ENCODE measurements around the gene TRAF2. TPM values are rescaled to one million over a fixed set of nuclear protein-coding genes. Genes with fewer than 3 reads are reported as not detected.

Gene TRAF2
- total RNA-seq, 2 donors from 2014 or later, result 5.2 to 30.7 TPM

GRCh38 chr9:136936645-136937170 is 50.4 kb downstream of the TRAF2 start:
- H3K36me3 ChIP-seq (replicated peaks in 1 of 2; ENCODE audit: insufficient read depth in 1 of 2, low read depth in 2 of 2), result peaks cover 14 to 16% of the 10 kb centered on the region in 2 donors
- DNase-seq (no peak), ATAC-seq (no peak)
- intact Hi-C loops (cut with DNase I), result no loop called here
- no peak overlapping the region for H3K4me3 ChIP-seq
- no peaks in the 10 kb centered on the region for H3K4me1 ChIP-seq
- H3K27ac ChIP-seq, result no peak overlapping the region
- WGBS, 2 donors, result 85 to 89% methylated on average over 8 of the region's 8 CpGs
- H3K27me3 ChIP-seq, result no peaks in the 10 kb centered on the region
- no peak for TF ChIP-seq POLR2A (IDR thresholded peaks at IDR 0.05)
- H3K9me3 ChIP-seq, result no peaks in the 10 kb centered on the region

GRCh38 chr9:136937186-136938001 is 51.1 kb downstream of the TRAF2 start:
- Histone ChIP-seq H3K4me3 (no peak overlapping the region), H3K27ac (no peak overlapping the region), H3K4me1 (peaks cover 1% of the 10 kb centered on the region), H3K36me3 (replicated peaks in 1 of 2; ENCODE audit: insufficient read depth in 1 of 2, low read depth in 2 of 2) (peaks cover 20 to 23% of the 10 kb centered on the region in 2 donors), H3K27me3 (no peaks in the 10 kb centered on the region), H3K9me3 (no peaks in the 10 kb centered on the region)
- 92 to 93% methylated on average over 9 to 15 of the region's 15 CpGs for WGBS, 2 donors
- TF ChIP-seq CTCF (IDR thresholded peaks at IDR 0.05), result no peak
- no peak for ATAC-seq
- DNase-seq, result no peak
- intact Hi-C loops (cut with DNase I), result no loop called here

GRCh38 chr9:136939431-136939995 is 53.2 kb downstream of the TRAF2 start:
- no peak for TF ChIP-seq POLR2A (IDR thresholded peaks at IDR 0.05)
- no peak for TF ChIP-seq CTCF (IDR thresholded peaks at IDR 0.05)
- Histone ChIP-seq H3K27ac (no peak overlapping the region), H3K27me3 (no peaks in the 10 kb centered on the region), H3K4me1 (peaks cover 16% of the 10 kb centered on the region), H3K9me3 (no peaks in the 10 kb centered on the region), H3K4me3 (no peak overlapping the region), H3K36me3 (replicated peaks in 1 of 2; ENCODE audit: insufficient read depth in 1 of 2, low read depth in 2 of 2) (peaks cover 20 to 26% of the 10 kb centered on the region in 2 donors)
- ATAC-seq, result no peak
- 90 to 94% methylated on average over 18 to 28 of the region's 28 CpGs for WGBS, 2 donors
- intact Hi-C loops (cut with DNase I), result no loop called here
- no peak for DNase-seq

- ATAC-seq (no peak), DNase-seq (peak in 2 of 4 donors; percentile 62 to 69)
- H3K27me3 ChIP-seq, result no peaks in the 10 kb centered on the region
- intact Hi-C loops (cut with DNase I), result loop anchor here (10.0 kb wide), 1 partner anchor 85 kb away; the partner anchor contains the start of gene MAMDC4
- peaks cover 20 to 26% of the 10 kb centered on the region in 2 donors for H3K36me3 ChIP-seq (replicated peaks in 1 of 2; ENCODE audit: insufficient read depth in 1 of 2, low read depth in 2 of 2)
- H3K27ac ChIP-seq, result no peak overlapping the region
- TF ChIP-seq POLR2A (IDR thresholded peaks at IDR 0.05) (no peak), CTCF (IDR thresholded peaks at IDR 0.05) (no peak)
- H3K4me3 ChIP-seq, result no peak overlapping the region
- H3K9me3 ChIP-seq, result no peaks in the 10 kb centered on the region
- peaks cover 21% of the 10 kb centered on the region for H3K4me1 ChIP-seq
- WGBS, 2 donors, result 46% methylated on average over 16 of the region's 16 CpGs; no CpG with 5 or more reads in 1 of the 2 donors
Observed at GRCh38 chr9:136939996-136940525, 53.7 kb downstream of the TRAF2 start.
